Colon (tissue), 2 donors: ENCODE measurements around the gene CHRNA4.

Source experiments
- FAIRE-seq: peaks from 2 replicates; lab custom pipeline; 2012; peaks lifted over from hg19 to GRCh38; lab: Jason Lieb, UNC
- donor health status: control.
- donor health status: control.

CHRNA4 gene

DNA sequence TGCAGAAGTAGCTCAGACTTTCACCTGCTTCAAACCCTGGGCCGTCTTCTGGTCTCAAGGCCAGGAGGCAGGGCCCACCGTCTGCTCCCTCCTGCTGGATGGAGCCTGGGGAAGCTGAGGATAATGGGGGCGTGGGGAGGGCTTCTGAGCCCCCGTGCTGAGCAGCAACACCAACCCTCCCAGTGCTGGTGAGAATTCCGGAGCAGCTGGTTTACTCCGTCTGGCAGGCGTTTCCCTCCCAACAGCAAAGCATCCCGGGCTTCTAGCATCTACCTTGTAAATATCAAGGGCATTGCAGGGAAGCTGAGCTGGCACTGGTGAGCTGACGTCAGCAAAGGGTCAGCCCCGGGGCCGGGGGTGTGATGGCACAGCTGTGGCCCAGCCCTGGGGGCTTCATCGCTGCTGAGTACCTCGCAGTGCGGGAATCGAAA lies 16.8 kb upstream of the CHRNA4 start:
- FAIRE-seq, result no peak

DNA sequence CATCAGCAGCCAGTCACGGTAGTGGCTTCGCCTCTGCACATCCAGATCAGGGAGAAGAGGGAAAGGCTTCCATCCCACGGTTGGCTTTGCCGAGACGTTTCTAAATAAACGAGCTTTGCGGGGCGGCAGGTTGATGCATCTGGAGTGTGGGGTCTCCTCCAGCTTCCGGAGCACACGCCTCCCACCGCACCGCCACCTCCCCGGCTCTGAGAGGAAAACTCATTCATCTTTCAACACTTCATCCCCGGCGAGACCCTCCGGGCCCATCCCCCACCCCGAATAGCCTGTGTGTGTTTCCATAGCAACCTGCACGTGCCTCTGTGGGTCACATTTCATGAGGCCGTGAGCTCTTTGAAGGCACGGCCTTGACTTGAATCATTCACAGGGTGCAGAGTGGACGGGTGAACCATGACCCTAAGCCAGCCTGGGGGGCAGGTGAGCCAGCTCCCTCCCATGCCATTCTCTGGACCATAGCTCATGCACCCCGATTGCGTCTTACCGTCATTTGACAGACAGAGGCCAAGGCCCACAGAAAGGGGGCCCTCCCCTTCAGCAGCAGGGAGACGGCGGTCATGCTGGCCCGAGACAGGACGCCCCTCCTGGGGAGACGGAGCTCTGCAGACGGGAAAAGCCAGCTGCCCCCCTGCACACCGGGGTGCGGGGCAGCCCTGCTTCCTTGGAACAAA lies 16.2 kb upstream of the CHRNA4 start:
- FAIRE-seq, result no peak

DNA sequence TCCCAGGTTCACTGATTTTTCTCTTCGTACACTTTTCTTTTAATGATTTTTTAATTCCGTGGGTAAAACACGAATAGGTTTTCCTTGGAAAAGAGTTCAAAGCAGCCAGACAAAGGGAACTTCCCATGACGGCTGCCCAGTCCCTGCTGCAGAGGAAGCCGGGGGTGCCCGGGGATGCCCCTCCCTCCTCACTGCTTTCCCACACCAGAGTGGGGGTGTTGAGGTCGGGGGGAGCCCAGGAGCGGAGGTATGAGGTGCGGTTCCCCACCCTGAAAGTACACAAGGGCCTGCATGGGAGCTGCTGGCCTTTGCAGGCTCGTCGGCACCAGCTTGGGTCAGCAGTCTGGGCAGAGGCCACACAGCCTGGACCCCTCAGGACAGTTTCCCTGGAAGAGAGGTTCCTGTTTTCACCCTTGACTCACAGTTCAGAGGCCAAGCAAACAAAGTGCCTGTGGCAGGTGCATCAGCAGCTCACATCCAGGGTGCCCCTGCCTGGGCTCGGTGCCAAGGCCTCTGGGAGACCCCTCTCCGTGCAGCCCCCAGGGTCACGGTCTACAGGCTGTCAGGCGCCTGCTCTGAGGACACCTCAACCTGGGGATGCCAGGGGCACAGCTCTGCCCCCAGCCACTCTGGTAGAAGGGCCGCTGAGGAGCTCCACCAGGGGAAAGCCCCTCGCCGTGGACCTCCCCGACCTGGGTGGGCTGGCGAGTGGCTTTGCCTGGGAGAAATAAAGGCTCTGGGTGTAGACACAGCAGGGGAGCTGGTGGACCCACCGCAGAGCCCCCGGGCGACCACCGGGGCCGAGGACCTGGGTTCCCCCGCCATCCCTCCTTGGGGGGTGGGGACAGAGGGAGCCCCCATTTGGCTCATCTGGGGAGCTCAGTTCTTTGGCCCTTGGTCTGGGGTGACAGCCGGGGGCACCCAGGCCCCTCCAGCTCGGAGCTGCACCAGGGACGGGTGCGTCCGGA lies 15.4 kb upstream of the CHRNA4 start:
- no peak for FAIRE-seq

DNA sequence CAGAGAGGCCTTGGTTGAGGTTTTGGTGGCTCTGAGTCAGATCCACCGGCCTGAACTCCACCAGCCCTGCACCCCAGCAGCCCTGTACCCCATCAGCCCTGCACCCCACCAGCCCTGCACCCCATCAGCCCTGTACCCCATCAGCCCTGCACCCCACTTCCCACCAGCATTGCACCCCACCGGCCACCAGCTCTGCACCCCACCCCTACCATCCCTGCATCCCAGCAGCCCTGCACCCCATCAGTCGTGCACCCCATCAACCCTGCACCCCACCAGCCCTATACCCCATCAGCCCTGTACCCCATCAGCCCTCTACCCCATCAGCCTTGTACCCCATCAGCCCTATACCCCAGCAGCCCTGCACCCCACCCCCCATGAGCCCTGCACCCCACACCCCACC lies 14.3 kb upstream of the CHRNA4 start:
- FAIRE-seq, result no peak

DNA sequence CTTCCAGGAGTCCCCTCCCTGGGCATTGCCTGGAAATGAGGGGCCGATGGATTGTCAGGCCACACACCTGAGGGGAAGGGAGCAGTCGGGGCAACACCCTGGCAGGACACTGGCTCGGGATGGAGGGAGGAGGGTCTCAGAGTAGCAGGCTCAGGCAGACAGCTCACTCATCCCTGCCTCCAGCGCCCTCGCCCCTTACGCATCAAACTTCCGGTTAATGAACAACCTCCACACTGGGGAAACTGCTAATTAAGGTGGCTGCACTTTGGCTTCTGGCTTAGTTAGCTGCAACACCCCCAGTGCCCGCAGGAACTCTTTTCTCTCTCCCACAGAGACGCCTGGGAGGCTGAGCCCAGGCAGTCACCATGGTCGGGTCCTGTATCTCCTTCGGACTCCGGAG lies 13.4 kb upstream of the CHRNA4 start:
- FAIRE-seq, result no peak

DNA sequence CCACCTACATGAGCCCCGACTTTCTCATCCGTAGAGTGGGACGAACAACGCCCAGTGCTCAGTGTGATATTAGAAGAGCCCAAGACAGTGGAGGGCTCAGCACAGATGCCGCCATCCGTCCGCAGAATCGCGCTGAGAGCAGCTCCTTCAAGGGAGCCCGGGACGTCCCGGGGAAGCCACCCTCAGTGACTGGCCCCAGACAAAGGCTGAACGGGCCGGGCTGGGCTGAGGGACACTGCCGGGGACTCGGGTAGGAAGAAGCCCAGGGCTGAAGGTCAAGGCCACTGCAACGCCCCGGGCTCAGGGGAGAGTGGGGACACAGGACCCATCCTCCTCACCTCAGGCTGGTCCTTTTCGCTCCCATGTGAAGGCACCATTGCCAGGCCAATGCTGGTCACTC lies 12.8 kb upstream of the CHRNA4 start:
- FAIRE-seq, result no peak

DNA sequence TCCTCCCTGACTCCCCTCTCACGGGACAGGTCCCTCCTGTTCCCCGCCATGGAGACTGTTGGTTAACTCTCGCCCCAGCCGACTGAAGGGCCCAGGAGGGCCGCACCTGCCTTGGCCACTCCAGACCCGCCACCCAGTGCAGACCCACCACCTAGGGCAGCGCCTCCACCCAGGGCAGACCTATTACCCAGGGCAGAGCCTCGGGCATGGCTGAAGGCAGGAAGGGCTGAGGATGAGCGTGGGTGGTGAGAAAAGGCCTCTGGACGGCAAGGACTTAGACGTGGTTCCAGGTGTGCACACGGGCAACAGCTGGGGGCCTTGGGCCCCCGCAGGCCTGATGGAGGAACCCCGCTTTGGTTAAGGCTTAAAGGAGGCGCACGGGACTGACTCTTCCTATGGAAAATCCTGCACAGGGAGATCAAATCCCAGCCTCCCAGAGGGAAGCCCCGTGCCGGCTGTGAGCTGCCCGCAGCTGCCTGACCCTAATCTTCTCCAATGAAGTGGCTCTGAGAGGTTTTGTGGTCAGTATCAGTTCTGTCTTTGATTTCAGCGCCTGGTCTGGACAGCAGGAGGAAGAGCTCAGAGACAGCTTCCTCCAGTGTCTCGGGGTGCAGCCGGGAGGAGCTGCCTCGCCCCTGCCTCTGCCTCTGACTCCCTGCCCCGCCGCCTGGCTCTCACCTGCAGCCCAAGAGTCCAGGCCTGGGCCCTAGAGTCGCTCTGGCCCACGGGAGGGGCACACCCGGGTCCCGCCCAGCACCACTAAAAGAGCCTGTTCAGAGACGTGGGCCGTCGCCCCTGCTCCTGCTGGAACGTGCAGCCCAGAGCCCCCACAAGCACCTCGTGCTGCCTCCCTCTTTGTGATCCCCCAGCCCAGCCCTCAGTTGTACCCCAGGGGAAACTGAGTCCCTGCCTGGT lies 12.1 kb upstream of the CHRNA4 start:
- FAIRE-seq, result no peak

DNA sequence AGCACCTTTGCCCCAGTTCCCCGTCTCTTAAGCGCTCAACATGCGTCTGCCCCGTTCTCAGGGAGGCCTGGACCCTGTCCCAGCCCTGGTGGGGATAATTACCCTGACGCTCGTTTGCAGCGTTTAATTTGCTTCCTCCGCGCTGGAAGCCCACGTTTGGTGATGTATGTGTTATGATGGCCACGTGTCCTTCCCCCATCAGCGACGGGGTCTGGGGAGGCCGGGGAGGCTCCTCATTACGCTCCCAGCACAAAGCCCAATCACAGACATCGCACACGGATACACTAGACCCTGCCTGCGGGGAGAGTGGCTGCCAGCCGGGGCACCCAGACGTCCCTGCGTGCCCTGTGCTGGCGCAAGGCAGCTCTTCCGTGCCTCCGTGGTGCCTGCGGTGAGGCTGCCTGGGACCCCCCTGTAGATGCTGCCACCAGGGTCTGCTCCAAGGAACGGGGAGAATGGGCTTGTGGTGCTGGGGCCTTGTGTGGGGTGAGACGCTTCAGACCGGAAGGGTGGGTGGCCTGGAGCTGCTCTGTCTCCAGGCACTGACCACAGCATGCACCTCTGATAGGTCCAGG lies 10.2 kb upstream of the CHRNA4 start:
- FAIRE-seq, result no peak

DNA sequence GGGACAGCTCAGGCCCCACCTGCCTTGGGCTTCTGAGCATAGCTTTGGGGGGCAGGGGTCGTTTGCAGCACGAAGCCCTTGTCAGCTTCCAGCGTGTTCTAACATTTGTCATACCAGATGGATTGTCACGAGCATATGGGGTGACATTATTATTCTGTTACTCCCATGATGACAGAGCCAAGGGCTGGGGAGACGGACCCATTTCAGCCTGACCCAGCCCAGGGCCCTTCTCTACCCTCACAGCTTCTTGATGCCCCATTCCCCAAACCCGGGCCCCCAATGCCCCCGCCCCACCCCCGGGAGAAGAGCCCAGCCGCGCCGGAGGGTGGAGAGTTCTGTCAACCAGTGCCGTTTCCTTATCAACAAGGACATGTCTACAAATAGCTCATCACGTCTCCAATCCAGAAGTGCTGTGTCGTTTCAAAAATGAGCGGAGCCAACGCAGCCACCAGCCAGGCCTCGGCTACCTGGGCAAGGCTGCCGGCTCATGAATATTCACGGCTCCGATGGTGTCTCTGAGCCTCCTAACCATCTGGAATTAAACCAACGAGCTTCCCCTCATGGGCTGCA lies 9.6 kb upstream of the CHRNA4 start:
- FAIRE-seq, result no peak

DNA sequence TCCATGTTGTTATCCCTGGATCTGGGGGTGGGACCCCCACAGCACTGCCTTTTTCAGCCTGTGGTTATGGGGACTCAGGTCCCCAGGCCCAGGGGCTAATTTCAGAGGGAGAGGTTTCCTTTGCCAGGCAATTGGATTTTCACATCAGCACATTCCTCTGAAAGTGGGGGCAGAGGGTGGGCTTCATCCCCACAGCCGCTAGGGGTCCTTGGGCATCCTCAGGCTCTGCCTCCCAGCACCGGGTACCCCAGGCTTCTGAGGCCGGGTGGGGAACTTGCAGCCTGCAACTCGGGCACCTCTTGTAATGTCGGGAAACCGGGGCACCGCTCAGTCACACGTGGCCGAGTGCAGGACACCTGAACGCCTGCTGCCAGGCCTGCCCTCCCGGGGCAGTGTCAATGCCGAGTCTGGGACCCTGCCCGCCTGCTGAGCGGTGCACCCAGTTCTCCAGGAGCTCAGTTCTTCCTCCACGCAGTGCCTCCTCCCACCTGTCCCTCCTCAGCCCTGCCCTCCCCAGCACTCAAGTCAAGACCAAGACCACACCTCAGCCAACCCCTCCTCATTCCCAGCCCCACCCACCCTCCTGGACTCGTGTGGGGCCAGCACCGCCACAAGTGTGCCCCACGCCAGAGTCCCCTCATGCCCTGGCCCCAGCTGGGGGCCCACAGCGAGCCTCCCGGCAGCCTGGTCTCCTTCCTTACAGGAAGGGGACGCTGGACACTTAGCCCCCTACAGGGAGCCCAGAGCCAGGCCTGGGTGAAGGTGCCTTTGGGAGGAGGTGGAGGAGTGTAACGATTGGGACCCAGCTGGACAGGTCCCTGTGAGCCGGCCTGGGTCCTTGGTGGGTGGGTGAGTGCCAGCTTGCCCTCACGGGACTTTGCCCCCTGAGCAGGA lies 8.8 kb upstream of the CHRNA4 start:
- FAIRE-seq, result no peak

DNA sequence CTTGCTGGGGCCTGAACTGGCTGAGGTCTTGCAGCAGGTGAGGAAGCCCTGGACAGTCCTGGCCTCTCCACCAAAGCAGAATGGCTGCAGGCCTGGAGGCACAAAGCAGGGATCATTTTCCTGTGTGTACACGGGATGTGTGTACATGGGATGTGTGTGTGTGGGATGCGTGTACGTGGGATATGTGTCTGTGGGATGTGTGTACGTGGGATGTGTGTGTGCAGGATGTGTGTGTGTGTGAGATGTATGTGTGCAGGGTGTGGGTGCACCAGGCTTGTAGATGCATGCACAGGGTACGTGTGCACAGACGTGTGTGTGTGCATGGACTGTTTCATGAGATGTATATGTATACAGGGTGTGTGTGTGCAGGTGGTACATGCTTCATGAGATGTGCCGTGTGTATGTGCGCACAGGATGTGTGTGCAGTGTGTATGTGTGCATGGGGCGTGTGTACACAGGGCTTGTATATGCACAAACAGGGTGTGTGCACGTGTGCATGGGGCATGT lies 7.9 kb upstream of the CHRNA4 start:
- FAIRE-seq, result no peak

DNA sequence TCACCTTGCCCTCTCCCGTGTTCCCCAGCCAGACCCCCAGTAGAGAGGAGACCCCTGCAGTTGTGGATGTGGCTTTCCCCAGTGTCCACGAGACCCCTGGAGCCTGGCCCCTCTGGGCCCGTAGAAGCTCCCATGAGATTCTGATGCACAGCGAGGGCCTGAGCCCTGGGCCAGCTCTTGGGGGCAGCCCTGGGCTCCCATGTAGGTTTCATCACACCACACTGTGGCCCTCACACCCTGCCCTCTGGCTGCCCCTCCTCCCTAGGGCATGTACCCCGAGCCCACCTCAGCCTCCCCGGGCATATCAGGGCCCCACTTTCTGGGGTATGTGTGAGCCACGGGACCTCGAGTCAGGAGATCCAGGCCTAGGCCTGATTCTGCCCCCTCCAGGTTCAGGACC lies 7.0 kb upstream of the CHRNA4 start:
- no peak for FAIRE-seq

DNA sequence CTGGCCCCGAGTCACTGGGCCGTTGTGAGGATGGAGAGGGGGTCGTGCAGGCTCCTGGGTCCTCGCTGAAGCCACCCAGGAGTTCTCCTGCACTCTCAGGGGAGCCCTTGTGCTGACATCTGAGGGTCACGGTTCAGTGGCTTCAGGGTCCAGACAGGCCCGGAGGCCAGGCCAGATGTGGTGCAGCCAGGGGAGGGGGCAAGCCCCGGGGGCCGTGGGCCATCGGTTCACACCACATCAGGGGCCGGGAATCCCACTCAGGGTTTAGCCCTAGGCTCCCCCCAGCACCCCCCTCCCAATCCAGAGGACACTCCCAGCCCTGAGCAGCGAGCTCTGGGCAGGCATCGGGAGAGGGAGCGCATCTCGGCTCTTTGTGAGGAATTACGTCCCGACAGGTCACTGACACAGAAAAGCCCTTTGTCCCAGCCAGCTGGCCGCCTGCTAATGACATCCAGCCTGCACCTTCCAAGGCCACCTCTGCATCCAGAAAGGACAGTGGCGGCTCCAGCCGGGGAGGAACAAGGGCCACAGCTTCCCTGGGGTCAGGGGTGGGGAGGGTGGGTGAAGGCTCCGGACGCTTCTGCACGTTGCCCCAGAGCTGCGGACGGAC lies 6.4 kb upstream of the CHRNA4 start:
- FAIRE-seq, result no peak

DNA sequence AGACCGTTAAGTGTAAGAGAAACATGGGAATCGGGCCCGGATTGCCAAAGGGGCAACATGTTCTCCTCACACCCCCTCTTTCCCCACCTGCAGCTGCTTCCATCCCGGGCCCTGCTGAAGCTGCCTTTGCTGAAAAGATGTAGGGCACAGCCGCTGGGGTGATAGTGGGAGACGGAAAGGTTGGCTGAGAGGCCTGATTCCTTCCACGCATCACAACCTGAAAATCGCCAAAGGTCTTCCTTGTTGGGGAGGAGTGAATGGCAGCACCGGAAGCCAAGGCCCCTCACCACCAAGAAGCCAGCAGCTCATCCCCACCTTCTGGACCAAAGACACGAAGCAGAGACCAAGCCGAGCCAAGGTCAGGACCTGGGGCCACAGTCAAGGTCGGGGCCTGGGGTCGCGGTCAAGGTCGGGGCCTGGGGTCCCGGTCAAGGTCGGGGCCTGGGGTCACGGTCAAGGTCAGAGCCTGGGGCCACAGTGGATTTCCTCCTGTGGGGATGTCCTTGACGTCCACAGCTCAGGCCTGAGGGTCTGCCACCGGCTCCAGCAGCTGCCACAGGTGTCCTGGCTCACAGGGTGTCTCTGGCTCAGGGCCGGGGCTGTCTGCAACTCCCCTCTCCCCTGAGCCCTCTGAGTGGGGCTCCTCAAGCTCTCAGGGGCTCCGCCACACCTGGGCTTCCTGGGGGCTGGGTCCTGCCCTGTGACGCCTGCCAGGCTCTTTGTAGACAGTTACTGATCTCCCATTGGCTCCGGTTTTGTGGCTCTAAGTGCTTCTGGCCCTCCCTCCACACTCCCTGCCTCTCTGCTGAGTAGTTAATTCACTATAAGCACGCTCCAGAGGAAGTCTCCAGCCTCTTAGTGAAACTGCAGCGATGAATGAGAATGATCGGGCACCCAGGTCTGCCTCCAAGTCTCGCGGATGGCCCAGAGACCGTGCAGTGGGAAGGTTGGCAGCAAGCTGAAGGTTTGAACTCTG lies 5.5 kb upstream of the CHRNA4 start:
- no peak for FAIRE-seq

DNA sequence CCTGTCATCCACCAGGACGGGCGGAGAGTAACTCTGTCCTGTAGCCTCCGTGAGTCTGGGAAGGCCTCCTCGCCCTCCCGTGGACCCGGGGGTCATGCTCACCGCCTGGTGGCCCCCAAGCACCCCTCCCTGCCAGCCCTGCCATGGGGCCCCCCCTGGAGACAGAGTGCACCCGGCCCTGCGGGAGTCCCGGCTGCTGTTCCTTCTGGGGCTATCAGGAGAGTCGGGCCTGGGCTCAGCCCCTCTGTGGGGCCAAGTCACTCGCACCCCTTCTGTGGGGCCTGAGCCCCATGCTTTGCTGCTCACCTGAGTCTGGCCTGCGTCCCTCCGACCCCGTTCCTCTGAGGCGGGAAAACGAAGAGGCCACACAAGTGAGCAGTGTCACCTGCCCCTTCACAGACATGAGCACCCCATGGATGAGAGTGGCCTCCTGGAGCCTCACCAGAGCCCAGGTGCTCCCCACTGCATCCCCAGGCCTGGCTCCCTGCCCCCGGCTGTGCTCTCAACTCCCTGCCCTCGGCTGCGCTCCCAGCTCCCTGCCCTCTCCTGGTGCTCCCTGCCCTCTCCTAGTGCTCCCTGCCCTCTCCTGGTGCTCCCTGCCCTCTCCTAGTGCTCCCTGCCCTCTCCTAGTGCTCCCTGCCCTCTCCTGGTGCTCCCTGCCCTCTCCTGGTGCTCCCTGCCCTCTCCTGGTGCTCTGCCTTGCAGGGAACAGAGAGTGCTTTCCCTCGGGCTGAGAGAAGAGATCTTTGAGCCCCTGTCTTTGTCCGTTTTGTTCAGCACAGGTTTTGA lies 4.6 kb upstream of the CHRNA4 start:
- FAIRE-seq, result no peak

DNA sequence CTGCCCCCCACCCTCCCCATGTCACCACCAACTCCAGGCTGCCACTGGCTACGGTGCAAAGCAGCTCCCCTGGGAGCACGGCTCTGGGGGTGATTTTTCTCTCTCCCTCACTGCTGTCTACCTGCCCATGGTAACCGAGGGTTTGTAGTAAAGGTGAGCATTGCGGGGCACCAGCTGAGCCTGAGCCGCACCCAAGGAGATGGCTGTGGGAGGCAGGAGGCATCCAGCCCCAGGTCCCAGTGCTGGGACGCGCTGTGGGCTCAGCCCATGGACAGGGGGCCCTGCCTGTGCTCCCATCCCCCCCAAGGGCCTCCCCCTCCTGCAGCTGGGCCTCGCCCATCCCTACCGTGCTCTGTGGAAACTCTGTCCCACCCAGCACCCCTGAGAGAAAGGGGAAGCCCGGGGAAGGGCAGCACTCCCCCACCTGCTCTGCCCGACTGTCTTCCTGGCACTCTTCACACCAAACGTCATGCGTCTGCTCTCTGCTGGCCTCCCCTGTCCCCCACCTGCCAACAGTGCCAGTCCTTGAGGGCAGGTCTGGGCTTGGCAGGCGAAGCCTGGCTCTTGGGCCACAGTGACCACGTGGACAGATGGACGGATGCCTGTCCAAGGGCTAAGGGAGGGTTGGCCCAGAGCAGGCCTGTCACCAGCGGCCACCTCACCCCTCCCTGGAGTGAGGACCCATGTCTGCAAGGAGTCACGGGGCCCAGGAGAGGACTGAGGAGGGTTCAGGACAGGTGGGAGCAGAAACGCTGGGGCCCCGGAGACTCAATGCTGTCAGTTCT lies 3.8 kb upstream of the CHRNA4 start:
- FAIRE-seq, result no peak

DNA sequence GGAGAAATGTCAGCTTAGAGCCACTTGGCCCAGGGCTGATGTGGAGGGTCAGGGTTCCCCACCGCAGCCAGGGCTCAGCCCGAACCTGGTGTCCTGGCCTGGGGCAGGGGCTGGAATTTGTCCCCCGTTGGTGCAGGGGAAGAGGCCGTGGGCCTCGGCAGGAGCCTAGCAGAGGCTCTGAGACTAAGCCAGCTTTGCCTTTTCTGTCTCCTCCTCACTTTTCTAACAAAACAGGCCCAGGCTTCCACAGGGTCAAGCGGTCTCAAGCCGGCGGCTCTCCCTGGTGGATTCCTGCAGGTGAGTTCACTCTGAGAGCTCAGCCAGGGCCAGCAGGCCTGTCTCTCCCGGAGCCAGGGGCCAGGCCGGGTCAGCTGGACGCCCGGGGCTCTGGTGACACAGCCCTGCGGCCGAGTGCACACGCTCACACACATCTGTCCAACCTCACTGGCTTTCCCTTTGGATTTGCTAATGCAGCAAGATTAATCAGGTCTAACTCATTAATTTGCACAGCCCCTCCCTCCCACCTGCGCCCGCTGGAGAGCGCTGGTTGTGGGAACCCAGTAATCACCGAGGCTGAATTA lies 2.9 kb upstream of the CHRNA4 start:
- FAIRE-seq, result no peak
